ENCODE measurements around the gene SGK1. TPM values are rescaled to one million over a fixed set of nuclear protein-coding genes. Genes with fewer than 3 reads are reported as not detected.
"Not testable (repeated sequence)": the region's sequence is repeated elsewhere in the genome, so short reads cannot be mapped to it uniquely, and the experiment has no call there.

Gene SGK1
- total RNA-seq, 1 experiment from 2014 or later = 42.6 TPM

GRCh38 chr6:134322216-134322615, 4.3 kb upstream of the SGK1 start:
- Mint-ChIP-seq H3K9me3 (ENCODE audit: unreplicated experiment) (peaks cover 9% of the 10 kb centered on the region), H3K27me3 (ENCODE audit: insufficient read depth, unreplicated experiment) (no peaks in the 10 kb centered on the region), H3K27ac (ENCODE audit: unreplicated experiment) (no peak overlapping the region), H3K36me3 (ENCODE audit: insufficient read depth, unreplicated experiment) (no peaks in the 10 kb centered on the region), H3K4me3 (ENCODE audit: unreplicated experiment) (no peak overlapping the region), H3K4me1 (ENCODE audit: low read depth, unreplicated experiment) (no peaks in the 10 kb centered on the region)
- no peak overlapping the region for H3K4me3 ChIP-seq (ENCODE audit: low read depth, low read length)
- no peaks in the 10 kb centered on the region for H3K27me3 ChIP-seq (replicated peaks; ENCODE audit: control insufficient read depth, insufficient read depth, low read length)
- no TSS peak for BruUV-seq (replicated peaks)
- DNase-seq = no peak
- H3K9me3 ChIP-seq = no peaks in the 10 kb centered on the region
- TF ChIP-seq CTCF (IDR thresholded peaks at IDR 0.05; ENCODE audit: insufficient read depth in 1 of 2, low read depth in 1 of 2, low read length in 1 of 2, severe bottlenecking in 1 of 2, unreplicated experiment in 1 of 2) = no peak
- no peaks in the 10 kb centered on the region for H3K36me3 ChIP-seq (ENCODE audit: control insufficient read depth, insufficient read depth, low read length)
- 0 out of 2 replicates have a peak, but pooled peaks cover 3% of the 10 kb centered on the region for H3K4me1 ChIP-seq
- ChIA-PET CTCF (no interaction called here), POLR2A (no interaction called here)
- intact Hi-C loops (cut with micrococcal nuclease; ENCODE audit: unreplicated experiment) = no loop called here

- intact Hi-C loops (cut with micrococcal nuclease; ENCODE audit: unreplicated experiment) = no loop called here
These were observed 3.3 kb upstream of the SGK1 start for GRCh38 chr6:134321246-134321645.

GRCh38 chr6:134319686-134320085, 1.8 kb upstream of the SGK1 start:
- DNase-seq; H3K27ac Mint-ChIP-seq (ENCODE audit: unreplicated experiment); H3K27me3 ChIP-seq (replicated peaks; ENCODE audit: control insufficient read depth, insufficient read depth, low read length); H3K4me1 ChIP-seq; H3K27me3 Mint-ChIP-seq (ENCODE audit: insufficient read depth, unreplicated experiment); POLR2A ChIA-PET; H3K9me3 Mint-ChIP-seq (ENCODE audit: unreplicated experiment); BruUV-seq (replicated peaks); H3K9me3 ChIP-seq; H3K36me3 Mint-ChIP-seq (ENCODE audit: insufficient read depth, unreplicated experiment); H3K36me3 ChIP-seq (ENCODE audit: control insufficient read depth, insufficient read depth, low read length); H3K4me3 ChIP-seq (ENCODE audit: low read depth, low read length); intact Hi-C loops (cut with micrococcal nuclease; ENCODE audit: unreplicated experiment); H3K4me3 Mint-ChIP-seq (ENCODE audit: unreplicated experiment); H3K4me1 Mint-ChIP-seq (ENCODE audit: low read depth, unreplicated experiment); CTCF ChIA-PET: not testable (repeated sequence)

More at GRCh38 chr6:134321246-134321645, 3.3 kb upstream of the SGK1 start:
- POLR2A ChIA-PET = no interaction called here
- no peaks in the 10 kb centered on the region for H3K36me3 ChIP-seq (ENCODE audit: control insufficient read depth, insufficient read depth, low read length)
- H3K27me3 ChIP-seq (replicated peaks; ENCODE audit: control insufficient read depth, insufficient read depth, low read length) = no peaks in the 10 kb centered on the region
- Mint-ChIP-seq H3K27ac (ENCODE audit: unreplicated experiment) (no peak overlapping the region), H3K9me3 (ENCODE audit: unreplicated experiment) (peaks cover 4% of the 10 kb centered on the region), H3K36me3 (ENCODE audit: insufficient read depth, unreplicated experiment) (no peaks in the 10 kb centered on the region), H3K4me1 (ENCODE audit: low read depth, unreplicated experiment) (no peaks in the 10 kb centered on the region), H3K4me3 (ENCODE audit: unreplicated experiment) (no peak overlapping the region), H3K27me3 (ENCODE audit: insufficient read depth, unreplicated experiment) (no peaks in the 10 kb centered on the region)
- no peak for TF ChIP-seq CTCF (IDR thresholded peaks at IDR 0.05; ENCODE audit: insufficient read depth in 1 of 2, low read depth in 1 of 2, low read length in 1 of 2, severe bottlenecking in 1 of 2, unreplicated experiment in 1 of 2)
- no peak overlapping the region for H3K4me3 ChIP-seq (ENCODE audit: low read depth, low read length)
- no peaks in the 10 kb centered on the region for H3K9me3 ChIP-seq
- BruUV-seq (replicated peaks) = no TSS peak
- CTCF ChIA-PET = no interaction called here
- 0 out of 2 replicates have a peak, but pooled peaks cover 3% of the 10 kb centered on the region for H3K4me1 ChIP-seq
- DNase-seq = no peak

- BruUV-seq (replicated peaks) = no TSS peak
- ChIA-PET POLR2A (no interaction called here), CTCF (no interaction called here)
- TF ChIP-seq CTCF (IDR thresholded peaks at IDR 0.05; ENCODE audit: insufficient read depth in 1 of 2, low read depth in 1 of 2, low read length in 1 of 2, severe bottlenecking in 1 of 2, unreplicated experiment in 1 of 2) = no peak
- Mint-ChIP-seq H3K9me3 (ENCODE audit: unreplicated experiment) (no peaks in the 10 kb centered on the region), H3K4me3 (ENCODE audit: unreplicated experiment) (no peak overlapping the region), H3K27me3 (ENCODE audit: insufficient read depth, unreplicated experiment) (no peaks in the 10 kb centered on the region), H3K27ac (ENCODE audit: unreplicated experiment) (no peak overlapping the region), H3K4me1 (ENCODE audit: low read depth, unreplicated experiment) (no peaks in the 10 kb centered on the region), H3K36me3 (ENCODE audit: insufficient read depth, unreplicated experiment) (no peaks in the 10 kb centered on the region)
- Histone ChIP-seq H3K36me3 (ENCODE audit: control insufficient read depth, insufficient read depth, low read length) (no peaks in the 10 kb centered on the region), H3K9me3 (no peaks in the 10 kb centered on the region), H3K4me3 (ENCODE audit: low read depth, low read length) (no peak overlapping the region), H3K27me3 (replicated peaks; ENCODE audit: control insufficient read depth, insufficient read depth, low read length) (no peaks in the 10 kb centered on the region), H3K4me1 (0 out of 2 replicates have a peak, but pooled peaks cover 3% of the 10 kb centered on the region)
- DNase-seq = no peak
- intact Hi-C loops (cut with micrococcal nuclease; ENCODE audit: unreplicated experiment) = no loop called here
These were observed 1.0 kb upstream of the SGK1 start for GRCh38 chr6:134318974-134319281.

All from Caco-2 (cell line).